Hepatic stellate cell (primary cell): ENCODE results near the gene HK3.

Experiments used
- DNase-seq: peaks from one replicate; pipeline ENCODE4 v3.0.0; 2011; ENCODE audit warnings: low spot score

Gene HK3

DNA sequence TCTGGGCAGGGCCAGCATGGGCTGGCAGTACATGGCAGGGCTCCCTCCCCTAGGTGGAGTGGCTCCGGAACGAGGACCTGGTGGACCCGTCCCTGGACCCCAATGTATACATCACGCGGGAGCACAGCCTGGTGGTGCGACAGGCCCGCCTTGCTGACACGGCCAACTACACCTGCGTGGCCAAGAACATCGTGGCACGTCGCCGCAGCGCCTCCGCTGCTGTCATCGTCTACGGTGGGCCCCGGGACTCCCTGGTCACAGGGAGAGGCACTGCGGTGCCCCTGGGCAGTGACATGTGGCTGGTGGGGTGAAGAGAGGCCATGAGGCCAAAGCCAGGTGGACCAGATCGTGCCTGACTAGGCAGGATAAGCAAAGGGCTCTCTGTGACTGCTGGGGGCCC is 30.4 kb downstream of the HK3 start:
- DNase-seq = no peak

GRCh38 chr5:176868126-176868525 is 31.0 kb downstream of the HK3 start:
- no peak for DNase-seq

GRCh38 chr5:176866707-176867310 is 32.3 kb downstream of the HK3 start:
- no peak for DNase-seq

- DNase-seq = no peak
Observed at GRCh38 chr5:176865964-176866363, 33.2 kb downstream of the HK3 start.

- DNase-seq = no peak
Observed at GRCh38 chr5:176864755-176865154, 34.4 kb downstream of the HK3 start.

GRCh38 chr5:176863765-176864098 is 35.4 kb downstream of the HK3 start:
- no peak for DNase-seq

- DNase-seq = no peak
Observed at GRCh38 chr5:176863041-176863764, 35.9 kb downstream of the HK3 start.

DNA sequence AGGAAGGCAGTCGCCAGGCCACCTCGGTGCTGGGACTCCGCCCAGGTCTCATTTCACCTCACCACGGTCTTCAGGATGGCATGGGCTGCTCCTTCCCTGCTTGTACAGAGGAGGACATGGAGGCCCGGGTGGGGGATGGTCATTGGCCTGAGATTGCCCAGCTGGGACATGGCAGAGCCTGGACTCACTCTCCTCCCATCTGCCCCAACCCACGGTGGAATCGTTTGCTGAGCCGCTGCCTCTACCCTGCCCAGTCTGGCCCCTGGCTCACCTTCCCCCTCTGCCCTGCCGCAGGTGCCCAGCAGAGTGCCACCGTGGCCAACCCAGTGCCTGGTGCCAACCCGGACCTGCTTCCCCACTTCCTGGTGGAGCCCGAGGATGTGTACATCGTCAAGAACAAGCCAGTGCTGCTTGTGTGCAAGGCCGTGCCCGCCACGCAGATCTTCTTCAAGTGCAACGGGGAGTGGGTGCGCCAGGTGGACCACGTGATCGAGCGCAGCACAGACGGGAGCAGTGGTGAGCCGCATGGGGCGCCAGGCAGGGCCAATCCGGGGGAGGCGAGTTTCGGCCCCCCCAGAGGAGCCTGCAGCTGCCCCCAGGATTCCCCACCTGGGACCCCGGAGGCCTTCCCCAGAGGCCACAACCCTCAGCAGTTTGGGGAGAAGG is 36.7 kb downstream of the HK3 start:
- DNase-seq = no peak

DNA sequence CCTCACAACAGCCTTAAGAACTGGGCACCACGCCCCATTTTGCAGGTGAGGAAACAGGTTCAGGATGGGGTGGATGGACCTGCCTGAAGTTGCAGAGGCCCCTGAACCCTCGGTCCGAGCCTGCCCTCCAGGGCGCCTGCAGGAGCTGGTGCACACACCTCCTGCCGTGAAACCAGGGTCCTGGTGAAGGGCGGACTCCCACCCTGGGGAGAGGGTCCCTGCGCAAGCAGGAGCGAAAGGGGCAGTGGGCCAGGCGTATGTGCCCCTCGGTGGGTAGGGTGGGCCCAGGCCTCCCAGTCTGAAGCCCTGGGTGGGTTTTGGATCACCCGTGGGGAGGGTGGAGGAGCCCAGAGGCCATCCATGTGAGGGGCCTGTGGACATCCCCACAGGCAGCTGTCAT is 37.9 kb downstream of the HK3 start:
- no peak for DNase-seq

DNA sequence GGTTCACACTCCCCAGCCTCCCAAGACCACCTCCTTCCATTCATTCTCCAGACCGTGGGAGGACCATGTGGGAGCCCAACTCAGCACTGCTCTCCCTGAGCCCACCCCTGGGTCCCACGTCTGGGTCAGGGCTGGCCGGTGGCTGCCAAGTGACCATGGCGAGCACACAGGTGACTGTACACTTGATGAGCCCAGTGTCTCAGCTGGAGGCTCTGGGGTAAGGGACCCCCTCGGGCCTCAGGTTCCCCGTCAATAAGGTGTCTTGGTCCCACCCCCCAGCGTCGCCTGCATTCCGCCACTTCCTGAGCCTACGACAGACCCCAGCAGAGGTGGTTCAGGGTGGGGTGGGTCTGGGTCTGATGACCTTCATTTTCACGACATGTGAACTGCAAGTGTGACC is 38.8 kb downstream of the HK3 start:
- DNase-seq = no peak

DNA sequence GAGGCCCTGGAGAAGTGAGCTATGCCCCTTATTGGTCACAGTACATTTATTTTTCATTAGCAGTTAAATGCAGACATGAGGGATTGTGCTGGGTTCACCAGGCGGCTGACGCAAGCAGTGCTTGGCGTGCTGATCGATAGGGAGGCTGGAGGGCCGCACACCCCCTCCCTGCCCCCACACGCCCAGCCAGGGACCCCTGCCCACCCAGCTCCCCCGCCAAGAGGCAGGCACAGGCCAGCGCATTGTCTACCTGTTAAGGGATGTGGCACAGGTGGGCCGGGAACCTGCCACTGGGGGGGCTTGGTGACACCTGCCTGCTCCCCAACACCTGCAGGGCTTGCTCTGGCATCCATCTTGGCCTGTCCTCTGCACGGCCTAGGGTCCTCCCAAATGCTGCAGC is 39.2 kb downstream of the HK3 start:
- no peak for DNase-seq

GRCh38 chr5:176857894-176858273 is 41.3 kb downstream of the HK3 start:
- DNase-seq = no peak

GRCh38 chr5:176857216-176857893 is 41.8 kb downstream of the HK3 start:
- DNase-seq = no peak

DNA sequence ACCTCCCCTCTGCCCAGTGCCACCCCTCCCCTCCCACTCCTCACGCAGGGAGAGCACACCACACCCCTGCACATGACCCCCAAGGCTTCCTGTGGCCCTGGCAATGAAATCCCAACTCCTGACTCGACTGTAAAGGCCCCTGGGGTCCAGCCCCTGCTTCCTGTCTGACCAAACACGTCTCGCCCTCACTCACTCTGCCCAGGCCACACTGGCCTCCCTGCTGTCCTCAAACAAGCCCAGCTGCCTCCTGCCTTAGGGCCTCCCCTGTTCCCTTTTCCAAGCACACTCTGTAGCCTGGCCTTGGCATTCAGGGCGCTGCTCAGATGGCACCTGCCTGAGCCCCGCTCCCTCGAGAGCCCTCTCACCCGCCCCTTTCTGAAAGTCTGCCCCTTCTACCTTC is 42.4 kb downstream of the HK3 start:
- DNase-seq = no peak

- no peak for DNase-seq
Observed at GRCh38 chr5:176855598-176855997, 43.5 kb downstream of the HK3 start.

DNA sequence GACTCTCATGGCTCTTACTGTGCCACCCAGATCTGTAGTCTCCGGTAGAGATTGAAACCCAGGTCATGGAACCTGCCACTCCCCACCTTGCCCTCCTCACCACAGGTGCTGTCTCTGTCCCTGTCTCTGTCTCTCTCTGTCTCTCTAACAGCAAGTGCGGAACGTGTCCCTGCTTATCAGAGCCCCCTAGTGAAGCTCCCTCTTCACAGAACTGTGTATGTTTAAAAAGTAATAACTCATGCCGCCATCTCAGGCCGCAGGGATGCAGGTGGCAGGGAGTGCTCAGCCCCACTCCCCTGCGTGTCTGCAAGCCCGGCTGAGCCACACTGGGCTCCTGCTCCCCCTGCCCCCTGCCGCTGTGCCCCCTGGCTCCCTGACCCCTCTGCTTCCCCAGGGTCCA is 45.0 kb downstream of the HK3 start:
- no peak for DNase-seq

- no peak for DNase-seq
Observed at GRCh38 chr5:176853151-176853778, 45.9 kb downstream of the HK3 start.

DNA sequence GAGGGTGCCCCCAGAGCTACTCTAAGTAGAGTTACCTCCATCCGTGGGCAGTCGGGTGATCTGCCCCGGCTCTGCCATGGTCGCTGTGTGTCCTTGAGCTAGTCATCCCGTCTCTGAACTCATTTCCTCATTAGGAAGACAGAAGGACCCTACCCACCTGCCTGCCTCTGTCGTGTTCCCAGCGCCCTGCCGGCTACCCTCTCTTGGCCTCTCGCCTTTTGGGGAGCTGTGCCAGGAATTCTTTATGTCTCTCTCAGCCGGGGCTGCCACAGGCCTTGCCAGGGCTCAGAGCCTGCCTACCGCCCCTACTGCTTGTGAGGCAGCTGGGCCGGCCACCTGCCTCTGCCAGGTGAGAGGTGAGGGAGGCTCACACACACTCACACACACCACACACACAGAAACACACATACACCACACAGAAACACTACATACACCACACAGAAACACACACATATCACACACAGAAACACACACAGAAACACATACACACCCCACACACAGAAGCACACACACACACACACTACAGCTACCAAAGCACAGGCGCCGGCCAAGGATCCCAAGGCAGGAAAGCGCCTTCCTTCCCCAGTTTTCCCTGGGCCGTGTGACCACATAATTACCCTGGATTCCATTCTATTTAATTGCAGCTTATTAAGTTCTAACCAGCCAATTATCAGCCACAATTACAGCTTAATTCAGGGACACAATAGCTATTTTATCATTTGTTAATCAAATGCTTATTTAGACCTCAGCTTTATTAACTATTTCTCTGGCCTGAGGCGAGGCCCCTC is 47.1 kb downstream of the HK3 start:
- DNase-seq = no peak

GRCh38 chr5:176851380-176851779 is 47.8 kb downstream of the HK3 start:
- no peak for DNase-seq

DNA sequence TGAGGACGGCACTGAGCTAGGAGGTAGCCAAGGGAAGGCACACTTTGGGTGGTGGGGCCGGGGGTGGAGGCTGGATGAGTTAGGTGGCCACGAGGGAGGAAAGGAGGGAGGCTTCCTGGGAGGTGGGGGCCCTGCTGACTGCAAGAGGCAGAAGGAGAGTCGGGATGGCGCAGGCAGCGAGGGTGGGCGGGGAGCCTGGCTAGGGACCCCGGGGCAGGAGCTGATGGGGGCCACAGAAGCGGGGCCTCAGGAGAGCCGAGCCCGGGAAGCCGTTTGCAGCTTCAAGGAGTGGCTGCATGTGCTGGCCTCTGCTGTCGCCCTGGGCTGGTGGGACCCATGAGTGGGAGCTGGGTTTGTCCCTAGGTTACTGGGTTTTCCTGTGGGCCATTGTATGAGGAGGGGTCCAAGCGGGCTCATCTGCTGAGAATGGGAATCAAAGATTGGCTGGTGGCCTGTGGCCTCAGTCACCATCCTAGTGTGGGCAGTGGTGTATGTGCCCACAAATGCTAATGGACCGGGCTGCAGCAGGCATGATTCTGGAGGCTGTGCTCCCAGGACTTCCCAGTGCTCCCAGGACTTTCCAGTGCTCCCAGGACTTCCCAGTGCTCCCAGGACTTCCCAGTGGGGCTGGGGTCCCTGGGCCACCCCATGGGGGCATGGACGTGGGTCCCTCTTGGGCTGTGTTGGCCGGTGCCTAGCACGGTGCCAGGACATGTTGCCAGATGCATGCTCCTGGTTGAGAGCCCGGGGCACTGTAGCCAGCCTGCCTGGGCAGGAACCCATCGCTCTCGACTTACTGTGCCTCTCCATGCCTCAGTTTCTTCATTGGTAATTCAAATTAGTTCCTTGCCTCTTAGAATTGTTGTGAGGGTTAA is 48.5 kb downstream of the HK3 start:
- DNase-seq = no peak
